ENCODE data around the gene GSTM3.
"Not testable (repeated sequence)": the region's sequence is repeated elsewhere in the genome, so short reads cannot be mapped to it uniquely, and the experiment has no call there.

- not testable (repeated sequence) for TF ChIP-seq POLR2A (IDR thresholded peaks at IDR 0.05; ENCODE audit: low read depth, low read length); GATAD2B (conservative IDR thresholded peaks at IDR 0.05; ENCODE audit: low read depth); CTCF (IDR thresholded peaks at IDR 0.05 in 2 of 3, conservative IDR thresholded peaks at IDR 0.05 in 1 of 3; ENCODE audit: control insufficient read depth in 2 of 3, extremely low read depth in 1 of 3, insufficient read depth in 1 of 3, low read depth in 3 of 3, low read length in 3 of 3); YY1 (IDR thresholded peaks at IDR 0.05; ENCODE audit: low read depth, low read length); EP300 (IDR thresholded peaks at IDR 0.05; ENCODE audit: borderline replicate concordance in 1 of 2, control insufficient read depth in 1 of 2, low read depth in 2 of 2, low read length in 2 of 2); HDAC2 (IDR thresholded peaks at IDR 0.05); POLR2AphosphoS5 (IDR thresholded peaks at IDR 0.05; ENCODE audit: low read length); REST (IDR thresholded peaks at IDR 0.05; ENCODE audit: low read depth, low read length); TAF1 (IDR thresholded peaks at IDR 0.05; ENCODE audit: borderline replicate concordance, low read depth, low read length); MXI1 (IDR thresholded peaks at IDR 0.05; ENCODE audit: low read depth, low read length)
Observed at GRCh38 chr1:109687109-109687508, 53.7 kb downstream of the GSTM3 start.

Data from GM12878 (cell line).